Prostate gland (tissue), 2 donors: Measurements from ENCODE around the gene DYNC1H1. TPM values are rescaled to one million over a fixed set of nuclear protein-coding genes. Genes with fewer than 3 reads are reported as not detected.

Experiments
- DNase-seq: peaks from one replicate; pipeline ENCODE4 v3.0.0-alpha.2; 2019; ENCODE audit warnings: low spot score
- H3K27ac ChIP-seq, 2 donors: fragments of 200-600 bp; sonication (generic); 2 replicates each; pipeline ENCODE4 v1.5.1; 2017 to 2019
- H3K27me3 ChIP-seq: fragments of 200-600 bp; sonication (generic); replicated peaks from 2 replicates; pipeline ENCODE4 v1.5.1; 2019; ENCODE audit not compliant: insufficient read depth
- H3K36me3 ChIP-seq, 2 donors: fragments of 200-600 bp; sonication (generic); 1 replicate in 1 of 2; 2 replicates in 1 of 2; pipeline versions ENCODE4 v1.5.1 to v1.8.1; 2017 to 2019
- H3K4me1 ChIP-seq: fragments of 200-600 bp; sonication (generic); replicated peaks from 2 replicates; pipeline ENCODE4 v1.5.1; 2019
- H3K4me3 ChIP-seq, 2 donors: fragments of 200-600 bp; sonication (generic); 2 replicates each; pipeline ENCODE4 v1.5.1; 2017 to 2019
- H3K9me3 ChIP-seq: fragments of 200-600 bp; sonication (generic); 2 replicates; pipeline ENCODE4 v1.5.1; 2017
- POLR2A ChIP-seq: fragments of 450-650 bp; IDR thresholded peaks from one replicate; pipeline ENCODE4 v1.6.1; 2016; ENCODE audit warnings: antibody characterized with exemption, mild to moderate bottlenecking
- POLR2AphosphoS5 ChIP-seq: sonication (generic); formaldehyde crosslinking; IDR thresholded peaks from one replicate; pipeline ENCODE4 v1.6.1; 2017; ENCODE audit warnings: antibody characterized with exemption
- WGBS: methylation state at CpG from one replicate; pipeline ENCODE4 v1.1.5; 2018; 5-methylcytosine and 5-hydroxymethylcytosine counted together
- intact Hi-C: fragments of 100-400 bp; cut with DNase I; formaldehyde crosslinking; loops from one replicate; pipeline ENCODE4 v1.14.2; 2022
- total RNA-seq, 2 donors: library from RNA; depleted of rRNA; stranded (reverse); fragments of >200 nt; gene quantifications; one replicate each; pipeline ENCODE4 v1.1.0, GENCODE V29; 2016
- TF ChIP-seq, protein P1 (sequence below), 4 experiments: fragments of 200-600 bp in 2 of 4; fragments of 450-650 bp in 2 of 4; sonication (generic) in 2 of 4; IDR thresholded peaks; 1 replicate in 3 of 4; 2 replicates in 1 of 4; pipeline ENCODE4 v1.5.1; 2016 to 2019; ENCODE audit warnings: antibody characterized with exemption in 4 of 4, mild to moderate bottlenecking in 2 of 4, moderate library complexity in 2 of 4

Gene DYNC1H1
- total RNA-seq, 2 donors from 2014 or later, result 366 to 616 TPM

DNA sequence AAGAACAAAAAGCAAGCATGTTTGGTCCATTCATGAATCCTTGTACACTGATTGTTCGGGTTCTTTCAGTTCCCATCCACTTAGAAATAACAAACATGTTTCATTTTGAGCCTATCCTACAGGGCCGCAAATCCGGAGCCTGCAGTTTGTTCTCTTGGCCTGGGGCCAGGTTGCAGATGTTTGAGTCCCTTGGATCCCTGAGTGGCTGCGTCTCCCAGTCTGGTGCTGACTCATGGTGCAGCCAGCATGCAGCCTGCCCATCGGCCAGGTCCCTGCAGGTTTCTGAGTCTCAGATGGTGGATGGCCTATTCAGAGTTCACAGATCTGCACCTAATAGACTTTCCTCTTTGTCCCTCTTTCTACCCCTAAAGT, 1.9 kb upstream of the DYNC1H1 start:
- WGBS, result 49% methylated on average over 5 of the region's 5 CpGs
- Histone ChIP-seq H3K9me3 (no peaks in the 10 kb centered on the region), H3K4me1 (no peaks in the 10 kb centered on the region), H3K27me3 (no peaks in the 10 kb centered on the region), H3K27ac (peak overlapping the region in 1 of 2 donors; percentile 31), H3K4me3 (no peak overlapping the region), H3K36me3 (no peaks in the 10 kb centered on the region)
- DNase-seq, result no peak
- intact Hi-C loops, result loop anchor here (5.0 to 10.0 kb wide), 2 partner anchors 125 to 352 kb away; partner anchors contain the start of genes HSP90AA1 and ZNF839
- TF ChIP-seq, protein P1, sequence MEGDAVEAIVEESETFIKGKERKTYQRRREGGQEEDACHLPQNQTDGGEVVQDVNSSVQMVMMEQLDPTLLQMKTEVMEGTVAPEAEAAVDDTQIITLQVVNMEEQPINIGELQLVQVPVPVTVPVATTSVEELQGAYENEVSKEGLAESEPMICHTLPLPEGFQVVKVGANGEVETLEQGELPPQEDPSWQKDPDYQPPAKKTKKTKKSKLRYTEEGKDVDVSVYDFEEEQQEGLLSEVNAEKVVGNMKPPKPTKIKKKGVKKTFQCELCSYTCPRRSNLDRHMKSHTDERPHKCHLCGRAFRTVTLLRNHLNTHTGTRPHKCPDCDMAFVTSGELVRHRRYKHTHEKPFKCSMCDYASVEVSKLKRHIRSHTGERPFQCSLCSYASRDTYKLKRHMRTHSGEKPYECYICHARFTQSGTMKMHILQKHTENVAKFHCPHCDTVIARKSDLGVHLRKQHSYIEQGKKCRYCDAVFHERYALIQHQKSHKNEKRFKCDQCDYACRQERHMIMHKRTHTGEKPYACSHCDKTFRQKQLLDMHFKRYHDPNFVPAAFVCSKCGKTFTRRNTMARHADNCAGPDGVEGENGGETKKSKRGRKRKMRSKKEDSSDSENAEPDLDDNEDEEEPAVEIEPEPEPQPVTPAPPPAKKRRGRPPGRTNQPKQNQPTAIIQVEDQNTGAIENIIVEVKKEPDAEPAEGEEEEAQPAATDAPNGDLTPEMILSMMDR (IDR thresholded peaks at IDR 0.05), result no peak
- no peak for TF ChIP-seq POLR2A
- TF ChIP-seq POLR2AphosphoS5, result no peak

DNA sequence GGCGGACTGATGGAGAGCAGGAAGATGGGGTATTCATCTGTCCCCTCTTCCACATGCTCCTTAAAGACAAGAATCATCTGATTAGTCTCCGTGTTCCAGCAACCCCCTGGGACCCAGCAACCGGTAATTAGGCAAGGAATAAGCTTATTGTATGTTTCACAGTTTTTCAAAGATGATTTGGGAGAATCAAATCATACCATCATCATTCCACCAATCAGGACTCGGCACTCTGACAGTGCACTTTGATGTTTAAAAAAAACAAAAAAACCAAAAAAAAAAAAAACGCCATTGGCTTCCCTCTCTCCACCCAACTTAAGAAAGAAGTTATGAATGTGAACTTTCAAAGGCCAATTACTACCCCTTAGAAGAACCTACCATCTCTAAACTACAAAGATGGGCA, 1.3 kb upstream of the DYNC1H1 start:
- no peak for DNase-seq
- Histone ChIP-seq H3K4me1 (no peaks in the 10 kb centered on the region), H3K27ac (peak overlapping the region in 1 of 2 donors; percentile 31)

DNA sequence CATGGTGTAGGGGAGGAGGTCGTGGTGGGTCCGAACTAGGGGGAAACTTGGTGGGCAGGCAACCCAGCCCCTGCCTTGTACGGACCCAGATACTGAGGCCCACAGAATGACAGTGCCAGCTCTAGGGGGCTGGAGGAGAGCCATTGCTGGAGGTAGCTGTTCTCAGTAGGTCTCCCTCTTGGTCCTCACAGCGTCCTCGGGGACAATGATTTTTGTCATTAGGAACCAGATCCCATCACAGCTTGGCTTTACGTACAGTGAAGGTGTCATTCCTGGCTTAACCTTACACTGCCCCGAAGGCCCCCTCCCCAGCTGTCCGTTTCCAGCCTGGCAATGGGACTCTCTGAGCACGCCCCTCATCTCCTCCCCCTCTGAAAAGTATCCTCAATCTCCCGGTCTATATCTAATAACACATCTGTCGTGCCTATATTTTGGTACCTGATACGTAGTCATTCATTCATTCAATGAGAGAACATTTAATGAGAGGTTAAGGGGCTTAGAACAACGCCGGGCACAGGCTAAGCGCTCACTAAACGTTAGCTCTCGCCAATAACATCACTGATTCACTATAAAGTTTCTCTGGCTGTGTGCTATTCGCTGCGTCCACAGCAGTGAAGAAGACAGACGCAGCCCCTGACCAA, 597 bp upstream of the DYNC1H1 start:
- H3K36me3 ChIP-seq, result no peaks in the 10 kb centered on the region
- H3K4me3 ChIP-seq, result no peak overlapping the region
- H3K27ac ChIP-seq, result peak overlapping the region; percentile 47 to 96
- no peak for DNase-seq
- intact Hi-C loops, result loop anchor here (5.0 to 10.0 kb wide), 2 partner anchors 124 to 351 kb away; partner anchors contain the start of genes HSP90AA1 and ZNF839
- WGBS, result 42% methylated on average over 20 of the region's 20 CpGs
- TF ChIP-seq POLR2AphosphoS5 (no peak), POLR2A (no peak)
- TF ChIP-seq, protein P1 (IDR thresholded peaks at IDR 0.05), result no peak
- H3K4me1 ChIP-seq, result no peaks in the 10 kb centered on the region
- H3K27me3 ChIP-seq, result no peaks in the 10 kb centered on the region
- H3K9me3 ChIP-seq, result no peaks in the 10 kb centered on the region

More for the DNA sequence above, 1.3 kb upstream of the DYNC1H1 start:
- intact Hi-C loops, result loop anchor here (5.0 to 10.0 kb wide), 2 partner anchors 124 to 352 kb away; partner anchors contain the start of genes HSP90AA1 and ZNF839
- WGBS, result 85% methylated on average over 5 of the region's 5 CpGs
- H3K9me3 ChIP-seq, result no peaks in the 10 kb centered on the region
- no peaks in the 10 kb centered on the region for H3K36me3 ChIP-seq
- TF ChIP-seq POLR2A (no peak), POLR2AphosphoS5 (no peak)
- TF ChIP-seq, protein P1 (IDR thresholded peaks at IDR 0.05), result no peak
- no peak overlapping the region for H3K4me3 ChIP-seq
- H3K27me3 ChIP-seq, result no peaks in the 10 kb centered on the region

DNA sequence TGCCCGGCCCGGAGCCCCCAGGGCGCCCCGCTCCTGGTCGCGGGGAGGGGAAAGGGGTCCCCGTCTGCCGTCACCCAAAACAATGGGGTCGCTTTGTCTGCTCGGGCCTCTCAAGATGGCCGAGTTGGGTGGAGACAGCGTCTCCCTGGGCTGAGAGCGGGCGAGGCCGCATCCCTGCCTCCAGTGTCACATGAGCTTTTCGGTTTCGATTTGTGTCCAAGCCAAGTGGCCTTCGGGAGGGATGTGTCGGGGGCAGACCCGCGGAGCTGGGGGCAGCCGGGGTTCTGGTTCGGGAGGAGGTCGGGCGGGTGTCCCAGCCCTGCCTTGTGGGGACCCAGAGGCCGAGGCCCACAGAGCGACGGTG, 790 bp downstream of the DYNC1H1 start:
- DNase-seq, result peak; percentile 60
- H3K4me1 ChIP-seq, result no peaks in the 10 kb centered on the region
- H3K36me3 ChIP-seq, result no peaks in the 10 kb centered on the region
- intact Hi-C loops, result loop anchor here (10.0 kb wide), 1 partner anchor 350 kb away; the partner anchor contains the start of gene ZNF839
- TF ChIP-seq, protein P1 (IDR thresholded peaks at IDR 0.05), result no peak
- TF ChIP-seq POLR2AphosphoS5 (peak; percentile 63), POLR2A (peak; percentile 21)
- H3K27ac ChIP-seq, result peak overlapping the region; percentile 90 to 96
- H3K4me3 ChIP-seq, result peak overlapping the region; percentile 95 to 97
- under 1% methylated on average over 27 of the region's 28 CpGs for WGBS
- no peaks in the 10 kb centered on the region for H3K27me3 ChIP-seq
- no peaks in the 10 kb centered on the region for H3K9me3 ChIP-seq
